IMR-90 (cell line): Measurements from ENCODE around the gene SLC23A1. TPM values are rescaled to one million over a fixed set of nuclear protein-coding genes. Genes with fewer than 3 reads are reported as not detected.
A peak's percentile ranks its signal among the peaks of the same experiment; 100 is the strongest.

ENCODE experiments used
- ATAC-seq: fragments of 200-7000 bp; cut with Tn5 transposase; 2 replicates; pipeline ENCODE4 v1.9.1; 2020; ENCODE audit warnings: low read depth, mild to moderate bottlenecking, moderate library complexity
- BruUV-seq: library from RNA; stranded (reverse); fragments of 400-500 nt; replicated peaks from 2 replicates; lab custom pipeline; 2021; lab: Mats Ljungman, UMichigan
- CTCF ChIA-PET: fragments of 300-600 bp; formaldehyde crosslinking; extraction: SDS; loops from one replicate; lab custom pipeline; 2021; ENCODE audit warnings: antibody characterized with exemption; lab: Yijun Ruan, JAX
- POLR2A ChIA-PET: fragments of 300-600 bp; sonication (Branson Sonifier 250); formaldehyde crosslinking; loops from one replicate; lab custom pipeline; 2022; ENCODE audit warnings: antibody characterized with exemption; ENCODE audit not compliant: unreplicated experiment; lab: Charles Lee
- DNase-seq: peaks from one replicate; pipeline ENCODE4 v3.0.0; 2013
- H2AFZ ChIP-seq: replicated peaks from 2 replicates; pipeline ENCODE3; 2013; ENCODE audit warnings: low read length, mild to moderate bottlenecking; ENCODE audit not compliant: poor library complexity
- H2AK5ac ChIP-seq: 2 replicates; pipeline ENCODE4 v1.6.1; 2013; ENCODE audit warnings: low read depth, low read length, inconsistent platforms
- H2AK9ac ChIP-seq: replicated peaks from 2 replicates; pipeline ENCODE3; 2013; ENCODE audit warnings: mild to moderate bottlenecking, low read depth, low read length, moderate library complexity; ENCODE audit not compliant: poor library complexity
- H2BK120ac ChIP-seq: 2 replicates; pipeline ENCODE4 v1.6.1; 2013; ENCODE audit warnings: low read depth, low read length, inconsistent platforms
- H2BK15ac ChIP-seq: 3 replicates; pipeline ENCODE4 v1.6.1; 2013; ENCODE audit warnings: low read depth, low read length, inconsistent platforms
- H2BK20ac ChIP-seq: 2 replicates; pipeline ENCODE4 v1.6.1; 2013; ENCODE audit warnings: low read depth, mild to moderate bottlenecking, inconsistent platforms, low read length, moderate library complexity
- H2BK5ac ChIP-seq: 2 replicates; pipeline ENCODE4 v1.6.1; 2013; ENCODE audit warnings: mild to moderate bottlenecking, low read depth, low read length, inconsistent platforms; ENCODE audit not compliant: poor library complexity, severe bottlenecking
- H3K14ac ChIP-seq: replicated peaks from 2 replicates; pipeline ENCODE4 v1.6.1; 2013; ENCODE audit warnings: low read depth, low read length, inconsistent platforms
- H3K18ac ChIP-seq: 2 replicates; pipeline ENCODE4 v1.6.1; 2013; ENCODE audit warnings: low read depth, low read length, control low read depth
- H3K23ac ChIP-seq: 2 replicates; pipeline ENCODE4 v1.6.1; 2013; ENCODE audit warnings: low read depth, low read length, inconsistent platforms
- H3K27ac ChIP-seq: 2 replicates; pipeline ENCODE4 v1.5.1; 2013; ENCODE audit warnings: mild to moderate bottlenecking, control low read depth, low read length; ENCODE audit not compliant: insufficient read depth
- H3K27me3 ChIP-seq: 2 replicates; pipeline ENCODE4 v1.6.1; 2013; ENCODE audit warnings: low read length; ENCODE audit not compliant: control insufficient read depth, insufficient read depth
- H3K36me3 ChIP-seq: 2 replicates; pipeline ENCODE4 v1.6.1; 2013; ENCODE audit warnings: low read length, mixed read lengths; ENCODE audit not compliant: control insufficient read depth, insufficient read depth
- H3K4ac ChIP-seq: 2 replicates; pipeline ENCODE4 v1.6.1; 2013; ENCODE audit warnings: low read depth, low read length, inconsistent platforms
- H3K4me1 ChIP-seq: 2 replicates; pipeline ENCODE4 v1.6.1; 2013; ENCODE audit warnings: low read length, mixed read lengths; ENCODE audit not compliant: control insufficient read depth, insufficient read depth
- H3K4me2 ChIP-seq: 2 replicates; pipeline ENCODE4 v1.6.1; 2013; ENCODE audit warnings: low read depth, mild to moderate bottlenecking, control low read depth, low read length, moderate library complexity
- H3K4me3 ChIP-seq: 2 replicates; pipeline ENCODE4 v1.5.1; 2013; ENCODE audit warnings: low read depth, mild to moderate bottlenecking, control low read depth, low read length, moderate library complexity; ENCODE audit not compliant: insufficient read depth
- H3K56ac ChIP-seq: 2 replicates; pipeline ENCODE4 v1.6.1; 2013; ENCODE audit warnings: low read length, inconsistent platforms; ENCODE audit not compliant: insufficient read depth; ENCODE audit errors: extremely low read depth
- H3K79me1 ChIP-seq, 2 experiments: 2 replicates each; pipeline ENCODE4 v1.6.1; 2013; ENCODE audit warnings: low read length in 2 of 2, inconsistent platforms in 1 of 2, low read depth in 1 of 2
- H3K9ac ChIP-seq: 2 replicates; pipeline ENCODE4 v1.6.1; 2013; ENCODE audit warnings: low read depth, low read length, control low read depth
- H3K9me1 ChIP-seq: 2 replicates; pipeline ENCODE4 v1.6.1; 2013; ENCODE audit warnings: low read length, inconsistent platforms; ENCODE audit not compliant: insufficient read depth
- H3K9me3 ChIP-seq: 2 replicates; pipeline ENCODE4 v1.6.1; 2013; ENCODE audit warnings: low read length; ENCODE audit not compliant: control insufficient read depth, insufficient read depth
- H4K20me1 ChIP-seq: 2 replicates; pipeline ENCODE4 v1.6.1; 2013; ENCODE audit warnings: low read length, inconsistent platforms; ENCODE audit not compliant: insufficient read depth
- H4K5ac ChIP-seq: 2 replicates; pipeline ENCODE4 v1.6.1; 2013; ENCODE audit warnings: mild to moderate bottlenecking, low read depth, low read length, control low read depth
- H4K8ac ChIP-seq, 2 experiments: 2 replicates each; pipeline ENCODE4 v1.6.1; 2013; ENCODE audit warnings: low read depth in 2 of 2, low read length in 2 of 2, control low read depth in 1 of 2, inconsistent platforms in 1 of 2
- H4K91ac ChIP-seq: 2 replicates; pipeline ENCODE4 v1.6.1; 2013; ENCODE audit warnings: low read depth, low read length, inconsistent platforms; ENCODE audit not compliant: insufficient read depth
- FOS ChIP-seq: fragments of 150-350 bp; IDR thresholded peaks from 2 replicates; pipeline ENCODE4 v1.6.1; 2016; ENCODE audit warnings: low read depth, low read length
- MXI1 ChIP-seq: IDR thresholded peaks from 2 replicates; pipeline ENCODE4 v1.6.1; 2012; ENCODE audit warnings: low read depth, mild to moderate bottlenecking, low read length, moderate library complexity, borderline replicate concordance
- NFE2L2 ChIP-seq: fragments of 150-350 bp; IDR thresholded peaks from 2 replicates; pipeline ENCODE4 v1.6.1; 2016; ENCODE audit warnings: low read depth, mild to moderate bottlenecking, low read length
- POLR2A ChIP-seq: IDR thresholded peaks from 2 replicates; pipeline ENCODE4 v1.6.1; 2012; ENCODE audit warnings: mild to moderate bottlenecking, low read depth, low read length
- WGBS, 2 experiments: methylation state at CpG; one replicate each; pipeline versions ENCODE4 v1.1.5 to v1.1.7; 2013; ENCODE audit warnings: missing lambda C conversion rate in 2 of 2; ENCODE audit not compliant: insufficient read length in 1 of 2; ENCODE audit errors: extremely low coverage in 2 of 2; 5-methylcytosine and 5-hydroxymethylcytosine counted together
- dilution Hi-C: fragments of 300-500 bp; cut with HindIII; formaldehyde crosslinking; loops from one replicate; pipeline ENCODE4 v1.14.3; 2018; ENCODE audit warnings: low sequenced_read_pairs; ENCODE audit not compliant: unreplicated experiment
- in situ Hi-C: fragments of 300-500 bp; cut with MboI; formaldehyde crosslinking; loops from 3 replicates; pipeline ENCODE4 v1.14.3; 2019; ENCODE audit warnings: low sequenced_read_pairs, inconsistent platforms, mixed read lengths
- intact Hi-C: fragments of 100-400 bp; cut with micrococcal nuclease; formaldehyde crosslinking; loops from 2 replicates; pipeline ENCODE4 v1.10.0; 2022
- polyA plus RNA-seq, 3 experiments: library from polyadenylated mRNA; depleted of rRNA; stranded (reverse); fragments of >200 nt; gene quantifications; 2 replicates each; pipeline ENCODE4 v1.2.3, GENCODE V29; 2012; ENCODE audit warnings: low replicate concordance in 1 of 3
- total RNA-seq: library from RNA; depleted of rRNA; stranded (reverse); fragments of >200 nt; gene quantifications from 2 replicates; pipeline ENCODE4 v1.2.3, GENCODE V29; 2012
- TF ChIP-seq, protein P1 (sequence below): conservative IDR thresholded peaks from 2 replicates; pipeline ENCODE4 v1.5.1; 2012; ENCODE audit warnings: mild to moderate bottlenecking, low read depth, low read length, improper control_type of control experiment
- TF ChIP-seq, protein P2 (sequence below): fragments of 150-350 bp; IDR thresholded peaks from 2 replicates; pipeline ENCODE4 v1.6.1; 2017; ENCODE audit warnings: mild to moderate bottlenecking, antibody characterized with exemption, low read length, low read depth

SLC23A1 gene
- total and polyA plus RNA-seq, 2 of the 4 experiments (the other 2 are of a cell fraction) = not detected

DNA sequence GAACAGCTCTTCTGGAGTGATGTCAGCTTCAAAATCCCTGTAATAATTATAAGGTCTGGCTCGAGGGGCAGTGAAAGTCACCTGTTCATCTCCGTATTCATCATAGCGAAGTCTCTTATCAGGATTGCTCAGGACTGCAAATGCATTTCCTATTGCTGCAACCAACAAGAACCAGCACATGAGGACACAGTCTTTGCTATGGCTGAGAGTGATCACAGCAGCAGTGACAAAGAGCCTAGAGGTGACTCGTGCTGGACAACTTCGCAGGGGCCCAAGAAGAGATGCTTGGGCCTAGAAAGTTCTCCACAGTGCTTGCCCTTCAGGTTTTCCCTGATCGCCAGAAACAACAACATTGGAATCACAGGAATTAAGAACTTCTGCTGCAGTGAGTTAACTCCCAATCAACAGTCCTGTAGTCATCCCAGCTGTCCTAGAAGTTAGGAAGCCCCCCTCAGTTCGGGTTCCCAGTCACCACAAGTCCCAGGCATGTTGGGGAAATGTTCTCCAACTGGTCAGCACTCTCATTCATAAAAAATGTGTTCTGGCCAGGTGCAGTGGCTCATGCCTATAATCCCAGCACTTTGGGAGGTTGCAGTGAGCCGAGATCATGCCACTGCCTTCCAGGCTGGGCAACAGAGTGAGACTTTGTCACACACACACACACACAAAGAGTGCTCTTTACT is 43.2 kb upstream of the SLC23A1 start:
- POLR2A ChIA-PET = no interaction called here
- BruUV-seq = no TSS peak
- peak; percentile 15; the same call in 1 of the 2 replicates for ATAC-seq
- H4K5ac ChIP-seq = no peak overlapping the region
- no peak overlapping the region for H2BK15ac ChIP-seq
- H3K23ac ChIP-seq = no peak overlapping the region
- peaks cover 2% of the 10 kb centered on the region; the same call in 1 of the 2 replicates for H3K4me1 ChIP-seq
- dilution Hi-C loops = no loop called here
- no peak overlapping the region for H3K18ac ChIP-seq
- no peaks in the 10 kb centered on the region for H3K79me1 ChIP-seq
- H3K14ac ChIP-seq = no peak overlapping the region
- TF ChIP-seq MXI1 (no peak), FOS (no peak), NFE2L2 (no peak), POLR2A (no peak)
- TF ChIP-seq, protein P1, sequence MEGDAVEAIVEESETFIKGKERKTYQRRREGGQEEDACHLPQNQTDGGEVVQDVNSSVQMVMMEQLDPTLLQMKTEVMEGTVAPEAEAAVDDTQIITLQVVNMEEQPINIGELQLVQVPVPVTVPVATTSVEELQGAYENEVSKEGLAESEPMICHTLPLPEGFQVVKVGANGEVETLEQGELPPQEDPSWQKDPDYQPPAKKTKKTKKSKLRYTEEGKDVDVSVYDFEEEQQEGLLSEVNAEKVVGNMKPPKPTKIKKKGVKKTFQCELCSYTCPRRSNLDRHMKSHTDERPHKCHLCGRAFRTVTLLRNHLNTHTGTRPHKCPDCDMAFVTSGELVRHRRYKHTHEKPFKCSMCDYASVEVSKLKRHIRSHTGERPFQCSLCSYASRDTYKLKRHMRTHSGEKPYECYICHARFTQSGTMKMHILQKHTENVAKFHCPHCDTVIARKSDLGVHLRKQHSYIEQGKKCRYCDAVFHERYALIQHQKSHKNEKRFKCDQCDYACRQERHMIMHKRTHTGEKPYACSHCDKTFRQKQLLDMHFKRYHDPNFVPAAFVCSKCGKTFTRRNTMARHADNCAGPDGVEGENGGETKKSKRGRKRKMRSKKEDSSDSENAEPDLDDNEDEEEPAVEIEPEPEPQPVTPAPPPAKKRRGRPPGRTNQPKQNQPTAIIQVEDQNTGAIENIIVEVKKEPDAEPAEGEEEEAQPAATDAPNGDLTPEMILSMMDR = no peak
- TF ChIP-seq, protein P2, sequence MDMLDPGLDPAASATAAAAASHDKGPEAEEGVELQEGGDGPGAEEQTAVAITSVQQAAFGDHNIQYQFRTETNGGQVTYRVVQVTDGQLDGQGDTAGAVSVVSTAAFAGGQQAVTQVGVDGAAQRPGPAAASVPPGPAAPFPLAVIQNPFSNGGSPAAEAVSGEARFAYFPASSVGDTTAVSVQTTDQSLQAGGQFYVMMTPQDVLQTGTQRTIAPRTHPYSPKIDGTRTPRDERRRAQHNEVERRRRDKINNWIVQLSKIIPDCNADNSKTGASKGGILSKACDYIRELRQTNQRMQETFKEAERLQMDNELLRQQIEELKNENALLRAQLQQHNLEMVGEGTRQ = no peak
- in situ Hi-C loops = loop anchor here (10.0 kb wide), 1 partner anchor 338 kb away; no protein-coding TSS in a partner anchor
- H2AK5ac ChIP-seq = no peak overlapping the region
- H3K4me3 ChIP-seq = no peak overlapping the region
- intact Hi-C loops = no loop called here
- no peak overlapping the region for H2AK9ac ChIP-seq
- H4K91ac ChIP-seq = no peak overlapping the region
- H3K9me3 ChIP-seq = no peaks in the 10 kb centered on the region
- no peak overlapping the region for H3K27ac ChIP-seq
- no peak overlapping the region for H2BK120ac ChIP-seq
- CTCF ChIA-PET = interaction anchor here (1.0 kb wide), 1 partner anchor 87 kb away, joined by 4 read pairs; no protein-coding TSS in a partner anchor
- no peaks in the 10 kb centered on the region for H3K27me3 ChIP-seq
- peak; percentile 49 for DNase-seq
- H4K8ac ChIP-seq = no peak overlapping the region
- H2BK5ac ChIP-seq = no peak overlapping the region
- 89% methylated on average over 5 of the region's 8 CpGs; no CpG with 5 or more reads in 1 of the 2 experiments for WGBS, 2 experiments
- H3K56ac ChIP-seq = no peak overlapping the region
- H2AFZ ChIP-seq = no peak overlapping the region
- no peak overlapping the region for H3K9ac ChIP-seq
- peaks cover 22% of the 10 kb centered on the region for H3K36me3 ChIP-seq
- H3K4ac ChIP-seq = no peak overlapping the region
- no peak overlapping the region for H2BK20ac ChIP-seq
- H3K4me2 ChIP-seq = no peak overlapping the region
- no peaks in the 10 kb centered on the region for H4K20me1 ChIP-seq
- H3K9me1 ChIP-seq = 0 out of 2 replicates have a peak, but pooled peaks cover 7% of the 10 kb centered on the region
